ENCODE results near the gene KCTD18. TPM values are rescaled to one million over a fixed set of nuclear protein-coding genes. Genes with fewer than 3 reads are reported as not detected.

KCTD18 gene
- total RNA-seq, 1 donor from 2014 or later = 28.2 TPM

DNA sequence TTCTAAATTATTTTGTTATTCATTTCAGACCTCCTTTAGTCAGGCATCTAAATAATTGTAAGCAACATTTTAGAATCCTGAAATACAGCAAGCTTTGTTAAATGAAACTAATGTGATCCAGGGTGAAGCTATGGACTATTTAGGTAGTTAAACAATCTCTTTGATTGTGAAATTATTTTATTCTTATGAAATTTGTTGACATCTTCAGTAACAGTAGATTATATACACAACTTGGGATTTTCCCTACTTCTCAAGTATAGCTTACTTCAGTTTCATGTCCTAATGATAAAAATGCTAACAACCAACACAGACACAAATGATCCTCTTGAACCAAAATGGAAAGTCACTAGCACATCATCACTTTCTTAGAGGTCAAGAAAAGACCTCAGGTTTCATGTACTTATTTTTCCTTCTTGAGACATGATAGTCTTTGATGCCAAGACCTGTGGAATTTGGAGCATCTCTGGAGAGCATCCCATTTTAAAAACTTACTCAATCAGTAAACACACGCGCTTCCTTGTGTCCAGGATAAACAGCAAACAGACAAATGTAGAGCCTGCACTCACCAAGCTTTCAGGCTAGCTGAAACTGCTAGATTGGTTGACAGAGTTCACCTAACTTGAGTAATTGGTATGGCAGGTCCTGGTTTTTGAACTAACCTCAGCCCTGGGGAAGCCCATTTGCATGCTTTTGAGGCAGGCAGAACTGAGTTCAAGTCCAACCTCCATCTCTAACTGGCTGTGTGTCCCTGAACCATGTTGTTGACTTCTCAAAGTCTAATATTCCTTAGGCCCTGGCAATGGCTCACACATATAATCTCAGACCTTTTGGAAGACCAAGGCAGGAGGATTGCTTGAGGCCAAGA is 47.8 kb downstream of the KCTD18 start:
- peaks cover 6% of the 10 kb centered on the region for H3K36me3 ChIP-seq (ENCODE audit: control insufficient read depth, insufficient read depth, low read length)
- FAIRE-seq = no peak

DNA sequence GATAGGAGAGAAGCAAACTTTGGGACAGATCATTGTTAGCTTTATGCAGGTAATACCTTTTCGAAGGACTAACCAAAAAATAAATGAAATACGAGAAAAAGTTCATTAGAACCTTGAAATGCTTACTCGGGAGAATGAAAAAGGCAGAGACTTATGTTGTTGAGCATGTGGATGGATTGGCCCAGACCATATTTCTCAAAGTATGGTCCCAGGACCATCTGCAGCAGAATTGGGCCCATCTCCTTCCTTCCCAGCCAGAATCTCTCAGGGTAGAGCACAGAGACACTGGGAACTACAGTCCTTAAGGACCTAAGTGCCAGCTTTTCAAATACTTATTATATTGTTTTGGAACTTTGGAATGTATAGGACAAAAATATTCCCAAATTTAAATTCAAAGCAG is 50.8 kb downstream of the KCTD18 start:
- H3K27me3 ChIP-seq (ENCODE audit: control insufficient read depth, insufficient read depth, low read length) = no peaks in the 10 kb centered on the region
- TF ChIP-seq, protein P1, sequence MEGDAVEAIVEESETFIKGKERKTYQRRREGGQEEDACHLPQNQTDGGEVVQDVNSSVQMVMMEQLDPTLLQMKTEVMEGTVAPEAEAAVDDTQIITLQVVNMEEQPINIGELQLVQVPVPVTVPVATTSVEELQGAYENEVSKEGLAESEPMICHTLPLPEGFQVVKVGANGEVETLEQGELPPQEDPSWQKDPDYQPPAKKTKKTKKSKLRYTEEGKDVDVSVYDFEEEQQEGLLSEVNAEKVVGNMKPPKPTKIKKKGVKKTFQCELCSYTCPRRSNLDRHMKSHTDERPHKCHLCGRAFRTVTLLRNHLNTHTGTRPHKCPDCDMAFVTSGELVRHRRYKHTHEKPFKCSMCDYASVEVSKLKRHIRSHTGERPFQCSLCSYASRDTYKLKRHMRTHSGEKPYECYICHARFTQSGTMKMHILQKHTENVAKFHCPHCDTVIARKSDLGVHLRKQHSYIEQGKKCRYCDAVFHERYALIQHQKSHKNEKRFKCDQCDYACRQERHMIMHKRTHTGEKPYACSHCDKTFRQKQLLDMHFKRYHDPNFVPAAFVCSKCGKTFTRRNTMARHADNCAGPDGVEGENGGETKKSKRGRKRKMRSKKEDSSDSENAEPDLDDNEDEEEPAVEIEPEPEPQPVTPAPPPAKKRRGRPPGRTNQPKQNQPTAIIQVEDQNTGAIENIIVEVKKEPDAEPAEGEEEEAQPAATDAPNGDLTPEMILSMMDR (IDR thresholded peaks at IDR 0.05; ENCODE audit: insufficient read depth, low read length, severe bottlenecking) = no peak
- FAIRE-seq = no peak
- no peak overlapping the region for H3K4me3 ChIP-seq (ENCODE audit: low read depth, low read length)
- no peak for DNase-seq (ENCODE audit: low read depth)
- H3K36me3 ChIP-seq (ENCODE audit: control insufficient read depth, insufficient read depth, low read length) = peaks cover 6% of the 10 kb centered on the region

More for the DNA sequence above, 47.8 kb downstream of the KCTD18 start:
- no peaks in the 10 kb centered on the region for H3K27me3 ChIP-seq (ENCODE audit: control insufficient read depth, insufficient read depth, low read length)
- TF ChIP-seq, protein P1 (IDR thresholded peaks at IDR 0.05; ENCODE audit: insufficient read depth, low read length, severe bottlenecking) = no peak
- H3K4me3 ChIP-seq (ENCODE audit: low read depth, low read length) = no peak overlapping the region
- no peak for DNase-seq (ENCODE audit: low read depth)

DNA sequence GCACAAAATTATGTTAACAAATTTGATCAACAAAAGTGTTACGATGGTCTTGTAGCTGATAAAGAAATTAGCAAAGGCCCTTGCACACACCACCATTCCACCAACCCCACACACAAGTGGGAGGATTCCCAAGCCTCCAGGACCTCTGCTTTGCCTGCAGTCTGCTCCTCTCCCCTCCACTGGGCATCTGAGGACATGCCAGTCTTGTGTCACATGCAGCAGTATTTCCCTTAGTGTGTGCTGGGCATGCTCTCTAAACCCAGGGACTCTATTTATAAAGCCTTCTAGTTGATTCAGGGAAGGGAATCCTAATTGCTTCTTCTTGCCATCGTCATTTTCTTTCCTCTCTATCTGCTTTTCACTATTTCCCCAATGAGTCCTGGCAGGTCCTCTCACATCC is 53.3 kb downstream of the KCTD18 start:
- DNase-seq (ENCODE audit: low read depth) (no peak), FAIRE-seq (no peak)
- H3K36me3 ChIP-seq (ENCODE audit: control insufficient read depth, insufficient read depth, low read length) = peaks cover 3% of the 10 kb centered on the region
- TF ChIP-seq, protein P1 (IDR thresholded peaks at IDR 0.05; ENCODE audit: insufficient read depth, low read length, severe bottlenecking) = no peak
- H3K27me3 ChIP-seq (ENCODE audit: control insufficient read depth, insufficient read depth, low read length) = no peaks in the 10 kb centered on the region
- H3K4me3 ChIP-seq (ENCODE audit: low read depth, low read length) = no peak overlapping the region

DNA sequence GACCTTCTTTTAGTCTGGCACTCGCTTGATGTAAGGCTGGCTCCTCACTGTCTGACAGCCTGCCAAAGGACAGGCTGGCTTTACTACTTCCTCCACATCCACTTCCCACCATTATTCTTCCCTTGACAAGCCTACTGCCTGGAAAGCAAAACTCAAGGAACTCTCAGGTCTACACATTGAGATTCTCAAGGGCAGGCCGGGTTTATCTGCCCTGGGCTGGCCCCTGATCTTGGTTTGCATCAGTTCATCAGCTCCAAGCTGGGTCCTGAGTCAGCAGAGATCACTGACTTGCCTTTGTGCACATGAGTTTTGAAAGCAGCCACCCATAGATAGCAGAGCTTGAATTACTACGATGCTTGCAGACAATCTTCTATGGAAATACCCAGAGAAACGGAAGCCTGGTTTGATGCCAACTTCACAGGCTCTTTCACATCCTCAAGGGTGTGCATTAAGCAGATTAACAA is 53.9 kb downstream of the KCTD18 start:
- FAIRE-seq (no peak), DNase-seq (ENCODE audit: low read depth) (no peak)
- H3K36me3 ChIP-seq (ENCODE audit: control insufficient read depth, insufficient read depth, low read length) = peaks cover 3% of the 10 kb centered on the region
- TF ChIP-seq, protein P1 (IDR thresholded peaks at IDR 0.05; ENCODE audit: insufficient read depth, low read length, severe bottlenecking) = no peak
- H3K27me3 ChIP-seq (ENCODE audit: control insufficient read depth, insufficient read depth, low read length) = no peaks in the 10 kb centered on the region
- no peak overlapping the region for H3K4me3 ChIP-seq (ENCODE audit: low read depth, low read length)

DNA sequence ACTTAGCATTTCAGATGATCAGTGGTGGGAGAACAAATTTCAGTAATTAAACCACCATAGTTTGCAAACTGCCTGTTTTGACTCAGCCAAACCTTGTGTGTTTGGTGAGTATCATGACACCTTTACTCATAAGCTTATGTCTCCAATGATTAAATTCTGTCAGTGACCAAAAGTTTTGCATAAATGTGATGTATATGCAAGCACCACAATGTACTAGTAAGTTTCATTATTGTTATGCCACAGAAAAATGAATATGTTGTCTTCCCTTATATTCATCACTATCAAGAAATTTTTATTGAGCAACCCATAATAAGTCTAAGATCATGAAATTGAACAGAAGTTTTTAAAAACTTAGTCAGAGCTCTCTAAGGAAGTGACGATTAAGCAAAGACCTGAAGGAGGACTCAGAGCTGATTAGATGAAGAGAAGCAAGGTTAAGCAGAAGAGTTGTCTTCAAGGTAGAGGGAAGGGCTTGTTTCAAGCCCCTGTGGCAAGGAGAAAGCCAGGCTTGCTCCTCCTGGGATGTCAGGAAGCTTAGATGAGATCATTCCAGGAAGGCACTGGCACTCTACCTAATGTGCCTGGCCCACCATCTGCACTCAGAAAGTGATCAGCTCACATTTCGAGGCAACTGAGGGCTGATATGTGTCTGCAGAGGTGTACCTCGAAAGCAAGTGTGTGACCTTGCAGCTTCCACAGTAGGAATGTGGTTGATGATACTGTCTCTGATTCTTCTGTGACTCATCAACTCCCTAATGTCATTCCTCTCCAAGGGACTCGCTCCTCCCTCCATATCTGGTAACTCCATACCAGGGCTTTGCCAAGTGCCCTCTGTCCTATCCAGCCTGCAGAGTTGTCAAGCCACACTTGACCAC is 54.7 kb downstream of the KCTD18 start:
- no peak for FAIRE-seq
- no peaks in the 10 kb centered on the region for H3K27me3 ChIP-seq (ENCODE audit: control insufficient read depth, insufficient read depth, low read length)
- DNase-seq (ENCODE audit: low read depth) = peak; percentile 39
- H3K4me3 ChIP-seq (ENCODE audit: low read depth, low read length) = no peak overlapping the region
- TF ChIP-seq, protein P1 (IDR thresholded peaks at IDR 0.05; ENCODE audit: insufficient read depth, low read length, severe bottlenecking) = no peak
- peaks cover 3% of the 10 kb centered on the region for H3K36me3 ChIP-seq (ENCODE audit: control insufficient read depth, insufficient read depth, low read length)
